K562 (cell line): ENCODE data around the gene NXN. TPM values are rescaled to one million over a fixed set of nuclear protein-coding genes. Genes with fewer than 3 reads are reported as not detected.

Experiments used
- ELF2 ChIP-seq: fragments of 250-450 bp; sonication (Bioruptor Pico); IDR thresholded peaks from 2 replicates; pipeline ENCODE4 v1.5.0; 2021; ENCODE audit warnings: mild to moderate bottlenecking
- GATAD2A ChIP-seq: fragments of 450-650 bp; IDR thresholded peaks from 2 replicates; pipeline ENCODE4 v1.6.1; 2017
- GTF2E2 ChIP-seq: fragments of 200-800 bp; sonication (Bioruptor generic); IDR thresholded peaks from 2 replicates; pipeline ENCODE4 v1.6.1; 2016; ENCODE audit warnings: missing genetic modification characterization, missing compliant biosample characterization
- THRAP3 ChIP-seq: fragments of 450-650 bp; IDR thresholded peaks from 2 replicates; pipeline ENCODE4 v1.6.1; 2016; ENCODE audit warnings: mild to moderate bottlenecking, inconsistent platforms, borderline replicate concordance
- polyA plus RNA-seq, 8 experiments: library from polyadenylated mRNA; depleted of rRNA in 4 of 8; stranded (reverse) in 5 of 8; unstranded in 3 of 8; fragments of >200 nt; fragmentation: Nextera tagmentation in 2 of 8; fragmentation: Illumina TruSeq in 1 of 8; extraction: Ambion mirVana in 2 of 8; extraction: Trizol in 1 of 8; gene quantifications; 2 replicates each; pipeline versions ENCODE4 v1.2.1 to v1.2.3, GENCODE V29; 2011 to 2014; ENCODE audit warnings: inconsistent platforms in 1 of 8, missing spikeins in 1 of 8
- total RNA-seq, 7 experiments: library from RNA; depleted of rRNA in 6 of 7; stranded (reverse); fragments of >200 nt in 6 of 7; fragmentation: Illumina TruSeq in 2 of 7; extraction: Trizol in 2 of 7; gene quantifications; 2 replicates each; pipeline versions ENCODE4 v1.2.1 to v1.2.3, GENCODE V29; 2011 to 2021; ENCODE audit warnings: low replicate concordance in 1 of 7
- TF ChIP-seq, protein P1 (sequence below): fragments of 250-450 bp; sonication (Bioruptor Pico); IDR thresholded peaks from 2 replicates; pipeline ENCODE4 v1.5.0; 2021; ENCODE audit warnings: mild to moderate bottlenecking, moderate library complexity
- TF ChIP-seq, protein P2 (sequence below): fragments of 450-650 bp; IDR thresholded peaks from 2 replicates; pipeline ENCODE4 v1.7.1; 2018; ENCODE audit warnings: mild to moderate bottlenecking, low read depth; ENCODE audit not compliant: partially characterized antibody

NXN gene
- total and polyA plus RNA-seq, 9 of the 15 experiments (the other 6 are each of a cell fraction or from before 2014, with no cell fraction given) = 0.08 to 0.39 (median 0.29) TPM; not detected in 5

DNA sequence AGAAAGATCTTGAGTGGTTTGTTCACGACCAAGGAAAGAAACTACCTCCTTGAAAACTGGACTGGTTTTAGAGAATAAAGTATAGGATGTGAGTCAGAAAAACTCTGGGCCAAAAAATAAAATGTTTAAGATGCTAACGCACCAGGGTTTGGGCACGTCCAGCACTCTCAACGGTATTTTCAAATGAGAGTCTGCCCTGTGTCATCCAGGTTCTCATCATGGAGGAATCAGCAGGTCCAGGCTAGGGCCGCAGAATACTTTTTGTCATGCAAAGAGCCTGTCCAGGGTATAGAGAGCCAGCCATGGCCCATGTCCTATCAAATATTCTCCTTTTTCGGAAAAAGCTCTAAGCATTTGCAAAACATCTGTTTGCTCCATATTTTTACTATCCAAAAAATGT lies 2.4 kb downstream of the NXN start (continued):
- TF ChIP-seq, protein P1, sequence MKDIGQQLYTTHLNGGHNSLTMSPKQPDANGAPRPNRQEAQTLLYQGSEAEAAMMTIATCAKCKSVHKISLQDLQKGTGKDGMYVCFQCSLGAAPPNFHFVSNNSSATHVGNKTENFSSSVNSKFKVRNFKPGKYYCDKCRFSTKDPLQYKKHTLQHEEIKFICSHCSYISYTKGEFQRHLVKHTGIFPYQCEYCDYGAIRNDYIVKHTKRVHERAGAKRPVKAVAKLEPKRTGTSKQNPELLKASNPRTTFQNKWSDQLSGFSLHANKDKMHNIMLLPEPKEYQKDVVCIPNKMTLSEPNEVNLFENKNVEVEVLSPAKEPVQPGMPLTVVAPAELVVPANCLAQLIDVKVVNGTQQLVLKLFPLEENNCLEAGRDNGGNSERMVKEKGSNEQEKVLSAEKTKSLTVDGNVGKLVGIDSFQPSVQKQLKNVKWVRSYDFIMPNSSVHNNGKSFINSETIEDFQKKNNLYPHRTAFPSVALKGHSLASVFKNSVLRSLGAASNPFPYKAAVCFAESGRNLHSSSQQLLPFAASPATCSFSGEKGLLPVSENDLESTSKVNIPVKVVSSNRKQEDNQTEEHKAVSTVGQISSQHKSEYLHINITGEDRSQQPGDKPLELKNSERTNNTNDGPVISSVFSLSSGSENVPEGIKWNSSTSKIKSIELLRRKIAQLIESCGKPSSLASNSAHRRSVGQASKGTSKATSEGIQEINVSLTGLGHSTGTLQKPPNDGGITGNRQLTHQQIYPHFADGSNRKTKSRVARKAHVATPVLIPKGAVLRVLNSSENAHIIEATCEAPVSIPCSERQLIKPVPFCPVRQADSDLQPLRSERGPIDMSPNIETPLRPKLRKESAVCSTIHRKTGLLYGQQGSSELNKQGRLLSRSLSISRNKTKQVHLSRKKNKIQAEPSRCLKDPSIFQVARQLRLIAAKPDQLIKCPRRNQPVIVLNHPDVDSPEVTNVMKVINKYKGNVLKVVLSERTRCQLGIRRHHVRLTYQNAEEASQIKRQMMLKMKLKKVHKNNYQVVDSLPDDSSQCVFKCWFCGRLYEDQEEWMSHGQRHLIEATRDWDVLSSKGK (CRISPR knock-in tag) = no peak
- TF ChIP-seq THRAP3 = no peak
- TF ChIP-seq, protein P2, sequence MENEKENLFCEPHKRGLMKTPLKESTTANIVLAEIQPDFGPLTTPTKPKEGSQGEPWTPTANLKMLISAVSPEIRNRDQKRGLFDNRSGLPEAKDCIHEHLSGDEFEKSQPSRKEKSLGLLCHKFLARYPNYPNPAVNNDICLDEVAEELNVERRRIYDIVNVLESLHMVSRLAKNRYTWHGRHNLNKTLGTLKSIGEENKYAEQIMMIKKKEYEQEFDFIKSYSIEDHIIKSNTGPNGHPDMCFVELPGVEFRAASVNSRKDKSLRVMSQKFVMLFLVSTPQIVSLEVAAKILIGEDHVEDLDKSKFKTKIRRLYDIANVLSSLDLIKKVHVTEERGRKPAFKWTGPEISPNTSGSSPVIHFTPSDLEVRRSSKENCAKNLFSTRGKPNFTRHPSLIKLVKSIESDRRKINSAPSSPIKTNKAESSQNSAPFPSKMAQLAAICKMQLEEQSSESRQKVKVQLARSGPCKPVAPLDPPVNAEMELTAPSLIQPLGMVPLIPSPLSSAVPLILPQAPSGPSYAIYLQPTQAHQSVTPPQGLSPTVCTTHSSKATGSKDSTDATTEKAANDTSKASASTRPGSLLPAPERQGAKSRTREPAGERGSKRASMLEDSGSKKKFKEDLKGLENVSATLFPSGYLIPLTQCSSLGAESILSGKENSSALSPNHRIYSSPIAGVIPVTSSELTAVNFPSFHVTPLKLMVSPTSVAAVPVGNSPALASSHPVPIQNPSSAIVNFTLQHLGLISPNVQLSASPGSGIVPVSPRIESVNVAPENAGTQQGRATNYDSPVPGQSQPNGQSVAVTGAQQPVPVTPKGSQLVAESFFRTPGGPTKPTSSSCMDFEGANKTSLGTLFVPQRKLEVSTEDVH = no peak
- TF ChIP-seq GATAD2A = no peak
- no peak for TF ChIP-seq GTF2E2
- no peak for TF ChIP-seq ELF2 (CRISPR knock-in tag)
- TF ChIP-seq, all 486 proteins: peak for 0
